ENCODE results near the gene TNFRSF11A. TPM values are rescaled to one million over a fixed set of nuclear protein-coding genes. Genes with fewer than 3 reads are reported as not detected.

The TNFRSF11A gene
- polyA plus RNA-seq, 1 experiment = 0.06 TPM

- Histone ChIP-seq H3K27me3 (ENCODE audit: control insufficient read depth, insufficient read depth, low read length) (no peaks in the 10 kb centered on the region), H3K4me3 (ENCODE audit: low read depth, low read length) (no peak overlapping the region), H3K36me3 (ENCODE audit: control insufficient read depth, insufficient read depth, low read length) (no peaks in the 10 kb centered on the region)
- POLR2A ChIA-PET = no interaction called here
- no peak for TF ChIP-seq CTCF (IDR thresholded peaks at IDR 0.05; ENCODE audit: insufficient read depth, low read depth, low read length)
- no peak for DNase-seq (ENCODE audit: low read depth)
- CTCF ChIA-PET = no interaction called here
Observed at GRCh38 chr18:62407660-62408059, 82.5 kb downstream of the TNFRSF11A start.

GRCh38 chr18:62409821-62410220, 84.7 kb downstream of the TNFRSF11A start:
- ChIA-PET POLR2A (no interaction called here), CTCF (interaction anchor here (0.7 kb wide), 1 partner anchor 902 kb away, joined by 3 read pairs; no protein-coding TSS in a partner anchor)
- H3K27me3 ChIP-seq (ENCODE audit: control insufficient read depth, insufficient read depth, low read length) = no peaks in the 10 kb centered on the region
- TF ChIP-seq CTCF (IDR thresholded peaks at IDR 0.05; ENCODE audit: insufficient read depth, low read depth, low read length) = no peak
- DNase-seq (ENCODE audit: low read depth) = no peak
- no peaks in the 10 kb centered on the region for H3K36me3 ChIP-seq (ENCODE audit: control insufficient read depth, insufficient read depth, low read length)
- no peak overlapping the region for H3K4me3 ChIP-seq (ENCODE audit: low read depth, low read length)

GRCh38 chr18:62412231-62412979, 87.3 kb downstream of the TNFRSF11A start:
- no peaks in the 10 kb centered on the region for H3K27me3 ChIP-seq (ENCODE audit: control insufficient read depth, insufficient read depth, low read length)
- DNase-seq (ENCODE audit: low read depth) = no peak
- CTCF ChIA-PET = no interaction called here
- H3K4me3 ChIP-seq (ENCODE audit: low read depth, low read length) = no peak overlapping the region
- no peaks in the 10 kb centered on the region for H3K36me3 ChIP-seq (ENCODE audit: control insufficient read depth, insufficient read depth, low read length)
- POLR2A ChIA-PET = no interaction called here
- TF ChIP-seq CTCF (IDR thresholded peaks at IDR 0.05; ENCODE audit: insufficient read depth, low read depth, low read length) = no peak

GRCh38 chr18:62413206-62413605, 88.1 kb downstream of the TNFRSF11A start:
- no peak for TF ChIP-seq CTCF (IDR thresholded peaks at IDR 0.05; ENCODE audit: insufficient read depth, low read depth, low read length)
- ChIA-PET CTCF (interaction anchor here (2.6 kb wide), 1 partner anchor 13 kb away, joined by 9 read pairs; no protein-coding TSS in a partner anchor), POLR2A (no interaction called here)
- Histone ChIP-seq H3K4me3 (ENCODE audit: low read depth, low read length) (no peak overlapping the region), H3K27me3 (ENCODE audit: control insufficient read depth, insufficient read depth, low read length) (no peaks in the 10 kb centered on the region), H3K36me3 (ENCODE audit: control insufficient read depth, insufficient read depth, low read length) (no peaks in the 10 kb centered on the region)
- no peak for DNase-seq (ENCODE audit: low read depth)

GRCh38 chr18:62418258-62418657, 93.1 kb downstream of the TNFRSF11A start:
- POLR2A ChIA-PET = no interaction called here
- TF ChIP-seq CTCF (IDR thresholded peaks at IDR 0.05; ENCODE audit: insufficient read depth, low read depth, low read length) = no peak
- CTCF ChIA-PET = interaction anchor here (0.6 to 1.2 kb wide), 2 partner anchors 564 to 819 kb away, joined by 3 to 4 read pairs; no protein-coding TSS in a partner anchor
- H3K27me3 ChIP-seq (ENCODE audit: control insufficient read depth, insufficient read depth, low read length) = no peaks in the 10 kb centered on the region
- DNase-seq (ENCODE audit: low read depth) = no peak
- H3K36me3 ChIP-seq (ENCODE audit: control insufficient read depth, insufficient read depth, low read length) = no peaks in the 10 kb centered on the region
- H3K4me3 ChIP-seq (ENCODE audit: low read depth, low read length) = no peak overlapping the region
